Measurements from ENCODE around the gene SGK1.

The SGK1 gene

GRCh38 chr6:134176264-134176975 lies 141.5 kb downstream of the SGK1 start:
- H3K27ac ChIP-seq (ENCODE audit: low read depth, low read length) = no peak overlapping the region
- peak overlapping the region; percentile 94 for H3K4me2 ChIP-seq (ENCODE audit: low read length)
- peaks cover 36% of the 10 kb centered on the region for H3K27me3 ChIP-seq (ENCODE audit: control insufficient read depth, low read length)
- no peaks in the 10 kb centered on the region for H3K9me3 ChIP-seq (ENCODE audit: control insufficient read depth, insufficient read depth, low read length)
- no peaks in the 10 kb centered on the region for H3K9me2 ChIP-seq (replicated peaks; ENCODE audit: control insufficient read depth, low read length)
- H3K4me3 ChIP-seq (ENCODE audit: low read length) = peak overlapping the region; percentile 85
- H3K36me3 ChIP-seq (ENCODE audit: control insufficient read depth, low read length) = peaks cover 8% of the 10 kb centered on the region
- H3K79me2 ChIP-seq (ENCODE audit: control insufficient read depth, low read length) = no peaks in the 10 kb centered on the region
- peak; percentile 90; the same call in 1 of the 2 replicates for TF ChIP-seq EZH2phosphoT487 (IDR thresholded peaks at IDR 0.05; ENCODE audit: borderline replicate concordance, low read length)
- TF ChIP-seq CTCF (IDR thresholded peaks at IDR 0.05; ENCODE audit: low read depth, low read length, poor library complexity, severe bottlenecking) = no peak
- H4K20me1 ChIP-seq (ENCODE audit: control insufficient read depth, insufficient read depth, low read depth, low read length) = no peaks in the 10 kb centered on the region
- peaks cover 48% of the 10 kb centered on the region for H3K4me1 ChIP-seq (ENCODE audit: control insufficient read depth, low read length)
- H3F3A ChIP-seq (ENCODE audit: control insufficient read depth, insufficient read depth) = 0 out of 2 replicates have a peak, but pooled peaks cover 2% of the 10 kb centered on the region

GRCh38 chr6:134175532-134176263 lies 142.2 kb downstream of the SGK1 start:
- Histone ChIP-seq H3F3A (ENCODE audit: control insufficient read depth, insufficient read depth) (0 out of 2 replicates have a peak, but pooled peaks cover 2% of the 10 kb centered on the region), H3K27me3 (ENCODE audit: control insufficient read depth, low read length) (peaks cover 36% of the 10 kb centered on the region), H3K9me2 (replicated peaks; ENCODE audit: control insufficient read depth, low read length) (no peaks in the 10 kb centered on the region), H3K4me1 (ENCODE audit: control insufficient read depth, low read length) (peaks cover 48% of the 10 kb centered on the region), H3K36me3 (ENCODE audit: control insufficient read depth, low read length) (peaks cover 8% of the 10 kb centered on the region), H3K9me3 (ENCODE audit: control insufficient read depth, insufficient read depth, low read length) (no peaks in the 10 kb centered on the region), H3K4me3 (ENCODE audit: low read length) (peak overlapping the region; percentile 85), H3K79me2 (ENCODE audit: control insufficient read depth, low read length) (no peaks in the 10 kb centered on the region), H3K27ac (ENCODE audit: low read depth, low read length) (no peak overlapping the region), H4K20me1 (ENCODE audit: control insufficient read depth, insufficient read depth, low read depth, low read length) (no peaks in the 10 kb centered on the region), H3K4me2 (ENCODE audit: low read length) (peak overlapping the region; percentile 94)
- TF ChIP-seq EZH2phosphoT487 (IDR thresholded peaks at IDR 0.05; ENCODE audit: borderline replicate concordance, low read length) (no peak), CTCF (IDR thresholded peaks at IDR 0.05; ENCODE audit: low read depth, low read length, poor library complexity, severe bottlenecking) (no peak)

GRCh38 chr6:134174672-134175531 lies 143.0 kb downstream of the SGK1 start:
- H4K20me1 ChIP-seq (ENCODE audit: control insufficient read depth, insufficient read depth, low read depth, low read length) = no peaks in the 10 kb centered on the region
- peak overlapping the region; percentile 94 for H3K4me2 ChIP-seq (ENCODE audit: low read length)
- H3K36me3 ChIP-seq (ENCODE audit: control insufficient read depth, low read length) = peaks cover 8% of the 10 kb centered on the region
- TF ChIP-seq EZH2phosphoT487 (IDR thresholded peaks at IDR 0.05; ENCODE audit: borderline replicate concordance, low read length) (peak; percentile 41; the same call in 1 of the 2 replicates), CTCF (IDR thresholded peaks at IDR 0.05; ENCODE audit: low read depth, low read length, poor library complexity, severe bottlenecking) (no peak)
- H3K27ac ChIP-seq (ENCODE audit: low read depth, low read length) = peak overlapping the region; percentile 27; the same call in 1 of the 2 replicates
- H3K79me2 ChIP-seq (ENCODE audit: control insufficient read depth, low read length) = no peaks in the 10 kb centered on the region
- peaks cover 48% of the 10 kb centered on the region for H3K4me1 ChIP-seq (ENCODE audit: control insufficient read depth, low read length)
- H3K27me3 ChIP-seq (ENCODE audit: control insufficient read depth, low read length) = peaks cover 36% of the 10 kb centered on the region
- H3K4me3 ChIP-seq (ENCODE audit: low read length) = peak overlapping the region; percentile 85
- H3F3A ChIP-seq (ENCODE audit: control insufficient read depth, insufficient read depth) = 0 out of 2 replicates have a peak, but pooled peaks cover 2% of the 10 kb centered on the region
- no peaks in the 10 kb centered on the region for H3K9me3 ChIP-seq (ENCODE audit: control insufficient read depth, insufficient read depth, low read length)
- H3K9me2 ChIP-seq (replicated peaks; ENCODE audit: control insufficient read depth, low read length) = no peaks in the 10 kb centered on the region

All from DOHH2 (cell line).